Activated CD4-positive, alpha-beta memory T cell treated with anti-CD3 and anti-CD28 coated beads for 36 hours (primary cell): Measurements from ENCODE around the gene HUNK. TPM values are rescaled to one million over a fixed set of nuclear protein-coding genes. Genes with fewer than 3 reads are reported as not detected.

Source experiments
- CTCF ChIA-PET: fragments of 350-600 bp; sonication (Branson Sonifier 250); formaldehyde crosslinking; loops from one replicate; lab custom pipeline; 2021; ENCODE audit warnings: antibody characterized with exemption, inconsistent platforms; lab: Charles Lee
- POLR2A ChIA-PET: fragments of 350-600 bp; sonication (Branson Sonifier 250); formaldehyde crosslinking; loops from one replicate; lab custom pipeline; 2021; ENCODE audit warnings: antibody characterized with exemption; lab: Charles Lee
- DNase-seq: peaks from one replicate; pipeline ENCODE4 v3.0.0-alpha.2; 2020
- H3K27ac Mint-ChIP-seq: one replicate; pipeline ENCODE4 v1.8.0; 2021; ENCODE audit warnings: mixed read lengths
- H3K27me3 Mint-ChIP-seq: one replicate; pipeline ENCODE4 v1.8.0; 2021; ENCODE audit warnings: mixed read lengths
- H3K36me3 Mint-ChIP-seq: one replicate; pipeline ENCODE4 v1.8.0; 2021; ENCODE audit warnings: mixed read lengths
- H3K4me1 Mint-ChIP-seq: one replicate; pipeline ENCODE4 v1.8.0; 2021; ENCODE audit warnings: low read depth, mixed read lengths
- H3K4me3 Mint-ChIP-seq: one replicate; pipeline ENCODE4 v1.8.0; 2021; ENCODE audit warnings: mild to moderate bottlenecking, mixed read lengths
- H3K9me3 Mint-ChIP-seq: one replicate; pipeline ENCODE4 v1.8.0; 2021; ENCODE audit warnings: mixed read lengths
- intact Hi-C: fragments of 100-400 bp; cut with micrococcal nuclease; formaldehyde crosslinking; loops from one replicate; pipeline ENCODE4 v1.15.1; 2023
- total RNA-seq, 2 experiments: library from RNA; stranded (reverse); gene quantifications; one replicate each; pipeline ENCODE4 v1.2.3, GENCODE V29; 2021

Gene HUNK
- total RNA-seq, 2 experiments from 2014 or later: 0.10 to 0.17 TPM

- intact Hi-C loops: no loop called here
- Mint-ChIP-seq H3K4me1 (no peaks in the 10 kb centered on the region), H3K27me3 (peaks cover 2% of the 10 kb centered on the region), H3K27ac (no peak overlapping the region), H3K4me3 (no peak overlapping the region), H3K36me3 (no peaks in the 10 kb centered on the region), H3K9me3 (no peaks in the 10 kb centered on the region)
- CTCF ChIA-PET: no interaction called here
- POLR2A ChIA-PET: no interaction called here
- DNase-seq: no peak
These were observed 44.3 kb downstream of the HUNK start for GRCh38 chr21:31917108-31917507.

- Mint-ChIP-seq H3K27ac (no peak overlapping the region), H3K9me3 (no peaks in the 10 kb centered on the region), H3K36me3 (no peaks in the 10 kb centered on the region), H3K4me3 (no peak overlapping the region), H3K27me3 (no peaks in the 10 kb centered on the region), H3K4me1 (no peaks in the 10 kb centered on the region)
- POLR2A ChIA-PET: no interaction called here
- DNase-seq: no peak
- CTCF ChIA-PET: interaction anchor here (0.8 to 1.2 kb wide), 3 partner anchors 15 to 53 kb away, joined by 3 to 4 read pairs (median 4); no protein-coding TSS in a partner anchor
- intact Hi-C loops: no loop called here
These were observed 45.5 kb downstream of the HUNK start for GRCh38 chr21:31918250-31918775.

- Mint-ChIP-seq H3K9me3 (no peaks in the 10 kb centered on the region), H3K4me1 (no peaks in the 10 kb centered on the region), H3K27ac (no peak overlapping the region), H3K36me3 (no peaks in the 10 kb centered on the region), H3K4me3 (no peak overlapping the region), H3K27me3 (peaks cover 2% of the 10 kb centered on the region)
- CTCF ChIA-PET: no interaction called here
- intact Hi-C loops: no loop called here
- DNase-seq: no peak
- POLR2A ChIA-PET: no interaction called here
These were observed 47.5 kb downstream of the HUNK start for GRCh38 chr21:31920275-31920674.

- DNase-seq: no peak
- CTCF ChIA-PET: no interaction called here
- H3K4me3 Mint-ChIP-seq: no peak overlapping the region
- H3K27me3 Mint-ChIP-seq: peaks cover 2% of the 10 kb centered on the region
- intact Hi-C loops: no loop called here
- H3K36me3 Mint-ChIP-seq: no peaks in the 10 kb centered on the region
- POLR2A ChIA-PET: no interaction called here
- no peaks in the 10 kb centered on the region for H3K4me1 Mint-ChIP-seq
- no peaks in the 10 kb centered on the region for H3K9me3 Mint-ChIP-seq
- no peak overlapping the region for H3K27ac Mint-ChIP-seq
These were observed 48.3 kb downstream of the HUNK start for GRCh38 chr21:31921079-31921478.

GRCh38 chr21:31922881-31923280, 50.1 kb downstream of the HUNK start:
- H3K27me3 Mint-ChIP-seq: peaks cover 2% of the 10 kb centered on the region
- no peak for DNase-seq
- H3K9me3 Mint-ChIP-seq: peaks cover 5% of the 10 kb centered on the region
- ChIA-PET CTCF (no interaction called here), POLR2A (no interaction called here)
- no peak overlapping the region for H3K27ac Mint-ChIP-seq
- no peak overlapping the region for H3K4me3 Mint-ChIP-seq
- intact Hi-C loops: no loop called here
- H3K4me1 Mint-ChIP-seq: no peaks in the 10 kb centered on the region
- no peaks in the 10 kb centered on the region for H3K36me3 Mint-ChIP-seq

GRCh38 chr21:31923756-31924155, 50.9 kb downstream of the HUNK start:
- intact Hi-C loops: no loop called here
- Mint-ChIP-seq H3K4me3 (no peak overlapping the region), H3K9me3 (peaks cover 5% of the 10 kb centered on the region), H3K27me3 (peaks cover 2% of the 10 kb centered on the region), H3K27ac (no peak overlapping the region), H3K4me1 (no peaks in the 10 kb centered on the region), H3K36me3 (no peaks in the 10 kb centered on the region)
- DNase-seq: no peak
- CTCF ChIA-PET: no interaction called here
- POLR2A ChIA-PET: no interaction called here

- no peaks in the 10 kb centered on the region for H3K36me3 Mint-ChIP-seq
- ChIA-PET POLR2A (no interaction called here), CTCF (no interaction called here)
- no peak overlapping the region for H3K4me3 Mint-ChIP-seq
- intact Hi-C loops: no loop called here
- H3K27me3 Mint-ChIP-seq: peaks cover 2% of the 10 kb centered on the region
- H3K27ac Mint-ChIP-seq: no peak overlapping the region
- H3K4me1 Mint-ChIP-seq: no peaks in the 10 kb centered on the region
- DNase-seq: no peak
- H3K9me3 Mint-ChIP-seq: peaks cover 5% of the 10 kb centered on the region
These were observed 51.7 kb downstream of the HUNK start for GRCh38 chr21:31924548-31924947.

GRCh38 chr21:31926498-31926897, 53.7 kb downstream of the HUNK start:
- CTCF ChIA-PET: no interaction called here
- DNase-seq: no peak
- Mint-ChIP-seq H3K27ac (no peak overlapping the region), H3K36me3 (no peaks in the 10 kb centered on the region), H3K4me1 (no peaks in the 10 kb centered on the region), H3K9me3 (peaks cover 5% of the 10 kb centered on the region), H3K4me3 (no peak overlapping the region), H3K27me3 (peaks cover 2% of the 10 kb centered on the region)
- POLR2A ChIA-PET: no interaction called here
- intact Hi-C loops: no loop called here

GRCh38 chr21:31927689-31928353, 55.0 kb downstream of the HUNK start:
- DNase-seq: no peak
- H3K36me3 Mint-ChIP-seq: no peaks in the 10 kb centered on the region
- H3K4me3 Mint-ChIP-seq: no peak overlapping the region
- ChIA-PET CTCF (no interaction called here), POLR2A (no interaction called here)
- no peaks in the 10 kb centered on the region for H3K4me1 Mint-ChIP-seq
- no peak overlapping the region for H3K27ac Mint-ChIP-seq
- peaks cover 5% of the 10 kb centered on the region for H3K9me3 Mint-ChIP-seq
- peaks cover 7% of the 10 kb centered on the region for H3K27me3 Mint-ChIP-seq
- intact Hi-C loops: no loop called here

GRCh38 chr21:31928656-31929055, 55.8 kb downstream of the HUNK start:
- CTCF ChIA-PET: no interaction called here
- no peak overlapping the region for H3K27ac Mint-ChIP-seq
- H3K4me1 Mint-ChIP-seq: no peaks in the 10 kb centered on the region
- H3K4me3 Mint-ChIP-seq: no peak overlapping the region
- peaks cover 7% of the 10 kb centered on the region for H3K27me3 Mint-ChIP-seq
- POLR2A ChIA-PET: no interaction called here
- intact Hi-C loops: no loop called here
- DNase-seq: no peak
- H3K36me3 Mint-ChIP-seq: no peaks in the 10 kb centered on the region
- peaks cover 5% of the 10 kb centered on the region for H3K9me3 Mint-ChIP-seq

- peaks cover 7% of the 10 kb centered on the region for H3K27me3 Mint-ChIP-seq
- H3K27ac Mint-ChIP-seq: no peak overlapping the region
- no peaks in the 10 kb centered on the region for H3K36me3 Mint-ChIP-seq
- ChIA-PET POLR2A (no interaction called here), CTCF (no interaction called here)
- peaks cover 5% of the 10 kb centered on the region for H3K9me3 Mint-ChIP-seq
- DNase-seq: no peak
- intact Hi-C loops: no loop called here
- H3K4me1 Mint-ChIP-seq: no peaks in the 10 kb centered on the region
- no peak overlapping the region for H3K4me3 Mint-ChIP-seq
These were observed 56.7 kb downstream of the HUNK start for GRCh38 chr21:31929548-31929947.

- no peak for DNase-seq
These were observed 57.2 kb downstream of the HUNK start for GRCh38 chr21:31930001-31930400.

More at GRCh38 chr21:31930001-31930400, 57.2 kb downstream of the HUNK start:
- intact Hi-C loops: no loop called here
- ChIA-PET POLR2A (no interaction called here), CTCF (no interaction called here)
- H3K9me3 Mint-ChIP-seq: peaks cover 5% of the 10 kb centered on the region
- no peak overlapping the region for H3K27ac Mint-ChIP-seq
- H3K4me1 Mint-ChIP-seq: no peaks in the 10 kb centered on the region
- H3K4me3 Mint-ChIP-seq: no peak overlapping the region
- H3K36me3 Mint-ChIP-seq: no peaks in the 10 kb centered on the region
- H3K27me3 Mint-ChIP-seq: peaks cover 7% of the 10 kb centered on the region
